GM12878 (cell line): ENCODE data around the gene SYNE4. TPM values are rescaled to one million over a fixed set of nuclear protein-coding genes. Genes with fewer than 3 reads are reported as not detected.

Experiments used
- ATAC-seq: fragments of 200-7000 bp; cut with Tn5 transposase; 3 replicates; pipeline ENCODE4 v1.9.1; 2020; ENCODE audit warnings: mild to moderate bottlenecking, moderate library complexity
- Bru-seq: library from RNA; stranded (reverse); fragments of 400-500 nt; gene quantifications from one replicate; lab custom pipeline; 2021; lab: Mats Ljungman, UMichigan
- BruChase-seq, 2 experiments: library from RNA; stranded (reverse); fragments of 400-500 nt; gene quantifications; one replicate each; lab custom pipeline; 2021; lab: Mats Ljungman, UMichigan
- BruUV-seq: library from RNA; stranded (reverse); fragments of 400-500 nt; replicated peaks from 2 replicates; lab custom pipeline; 2021; lab: Mats Ljungman, UMichigan
- CTCF ChIA-PET: fragments of 300-600 bp; sonication (Branson Sonifier 250); formaldehyde crosslinking; extraction: SDS; loops from one replicate; lab custom pipeline; 2021; ENCODE audit warnings: inconsistent platforms; lab: Yijun Ruan, JAX
- POLR2A ChIA-PET: fragments of 350-600 bp; formaldehyde crosslinking; extraction: SDS; loops from one replicate; lab custom pipeline; 2021; ENCODE audit warnings: inconsistent platforms; lab: Charles Lee
- RAD21 ChIA-PET: fragments of 300-600 bp; sonication (Branson Sonifier 250); formaldehyde crosslinking; loops from one replicate; lab custom pipeline; 2023; ENCODE audit warnings: antibody characterized with exemption; ENCODE audit not compliant: unreplicated experiment; lab: Charles Lee
- SMC1A ChIA-PET: fragments of 300-600 bp; sonication (Branson Sonifier 250); formaldehyde crosslinking; loops from one replicate; lab custom pipeline; 2023; ENCODE audit not compliant: unreplicated experiment, uncharacterized antibody; lab: Charles Lee
- DNase-seq: peaks from one replicate; pipeline ENCODE4 v3.0.0-alpha.2; 2011; ENCODE audit warnings: low read depth, low spot score
- FAIRE-seq: peaks from 3 replicates; lab custom pipeline; 2011; peaks lifted over from hg19 to GRCh38; lab: Jason Lieb, UNC
- H2AFZ ChIP-seq: 2 replicates; pipeline ENCODE4 v1.6.0; 2011; ENCODE audit warnings: low read depth, low read length, control low read depth; ENCODE audit not compliant: control insufficient read depth
- H3K27ac ChIP-seq: 2 replicates; pipeline ENCODE4 v1.5.1; 2011; ENCODE audit warnings: control low read depth; ENCODE audit not compliant: control insufficient read depth, insufficient read depth
- H3K27me3 ChIP-seq, 2 experiments: replicated peaks in 1 of 2; 2 replicates each; pipeline versions ENCODE4 v1.6.0 to v1.6.1; 2011; ENCODE audit warnings: low read length in 1 of 2; ENCODE audit not compliant: control insufficient read depth in 2 of 2, insufficient read depth in 2 of 2
- H3K36me3 ChIP-seq, 2 experiments: 2 replicates each; pipeline ENCODE4 v1.5.1; 2011; ENCODE audit warnings: low read length in 1 of 2; ENCODE audit not compliant: control insufficient read depth in 2 of 2, insufficient read depth in 2 of 2
- H3K4me1 ChIP-seq: 2 replicates; pipeline ENCODE4 v1.6.1; 2011; ENCODE audit warnings: mild to moderate bottlenecking, low read length, moderate library complexity, mixed read lengths; ENCODE audit not compliant: control insufficient read depth, insufficient read depth
- H3K4me2 ChIP-seq: 2 replicates; pipeline ENCODE4 v1.6.0; 2011; ENCODE audit warnings: control low read depth; ENCODE audit not compliant: control insufficient read depth, insufficient read depth
- H3K4me3 ChIP-seq: fragments of 200-600 bp; sonication (generic); 2 replicates; pipeline ENCODE4 v1.5.1; 2016
- H3K79me2 ChIP-seq: 2 replicates; pipeline ENCODE4 v1.6.0; 2011; ENCODE audit warnings: low read length; ENCODE audit not compliant: control insufficient read depth, insufficient read depth
- H3K9ac ChIP-seq: 2 replicates; pipeline ENCODE4 v1.8.0; 2011; ENCODE audit warnings: low read length, control low read depth, mixed read lengths; ENCODE audit not compliant: control insufficient read depth, insufficient read depth
- H3K9me3 ChIP-seq: replicated peaks from 3 replicates; pipeline ENCODE4 v1.5.1; 2011; ENCODE audit warnings: mild to moderate bottlenecking, low read length; ENCODE audit not compliant: control insufficient read depth, insufficient read depth
- H4K20me1 ChIP-seq: 2 replicates; pipeline ENCODE4 v1.6.0; 2011; ENCODE audit not compliant: control insufficient read depth, insufficient read depth
- BRCA1 ChIP-seq: IDR thresholded peaks from 2 replicates; pipeline ENCODE4 v1.6.1; 2011; ENCODE audit warnings: low read depth, low read length, improper control_type of control experiment
- CHD2 ChIP-seq: IDR thresholded peaks from 2 replicates; pipeline ENCODE4 v1.6.1; 2011; ENCODE audit warnings: low read depth, low read length, improper control_type of control experiment, borderline replicate concordance
- EED ChIP-seq: sonication (generic); IDR thresholded peaks from 2 replicates; pipeline ENCODE4 v1.6.1; 2016; ENCODE audit warnings: antibody characterized with exemption, low read depth
- ELK1 ChIP-seq: IDR thresholded peaks from 2 replicates; pipeline ENCODE4 v1.6.1; 2012; ENCODE audit warnings: low read depth, low read length, improper control_type of control experiment
- HDAC2 ChIP-seq: fragments of 200-600 bp; sonication (generic); IDR thresholded peaks from 2 replicates; pipeline ENCODE4 v1.6.1; 2017
- PAX8 ChIP-seq: fragments of 450-650 bp; IDR thresholded peaks from 2 replicates; pipeline ENCODE4 v1.6.1; 2017; ENCODE audit warnings: mild to moderate bottlenecking, moderate library complexity
- POLR2A ChIP-seq: IDR thresholded peaks from 2 replicates; pipeline ENCODE4 v1.6.1; 2011; ENCODE audit warnings: low read depth, mild to moderate bottlenecking, low read length
- RELA ChIP-seq: fragments of 450-650 bp; IDR thresholded peaks from 2 replicates; pipeline ENCODE4 v1.8.0; 2014; ENCODE audit warnings: borderline replicate concordance; ENCODE audit not compliant: partially characterized antibody
- SIN3A ChIP-seq: IDR thresholded peaks from 2 replicates; pipeline ENCODE4 v1.6.1; 2012; ENCODE audit warnings: low read depth, low read length, improper control_type of control experiment
- SMAD5 ChIP-seq: IDR thresholded peaks from 2 replicates; pipeline ENCODE4 v1.6.1; 2016; ENCODE audit warnings: antibody characterized with exemption, low read depth
- SRF ChIP-seq, 2 experiments: IDR thresholded peaks; 2 replicates each; pipeline ENCODE4 v1.6.1; 2011; ENCODE audit warnings: low read depth in 2 of 2, low read length in 2 of 2, mild to moderate bottlenecking in 1 of 2, moderate library complexity in 1 of 2
- YBX1 ChIP-seq: fragments of 450-650 bp; IDR thresholded peaks from 2 replicates; pipeline ENCODE4 v1.6.1; 2016; ENCODE audit warnings: antibody characterized with exemption
- ZNF274 ChIP-seq: IDR thresholded peaks from one replicate; pipeline ENCODE4 v1.8.0; 2011; ENCODE audit not compliant: insufficient read length, insufficient read depth
- WGBS: methylation state at CpG from one replicate; pipeline ENCODE4 v1.1.6; 2016; ENCODE audit warnings: low lambda C conversion rate; ENCODE audit not compliant: insufficient replicate concordance, insufficient coverage; ENCODE audit errors: missing lambda C conversion rate; 5-methylcytosine and 5-hydroxymethylcytosine counted together
- in situ Hi-C: fragments of 300-500 bp; cut with MboI; formaldehyde crosslinking; loops from 9 replicates; pipeline ENCODE4 v1.14.3; 2018; ENCODE audit warnings: mixed read lengths
- intact Hi-C: fragments of 100-400 bp; cut with micrococcal nuclease; formaldehyde crosslinking; loops from one replicate; pipeline ENCODE4 v1.14.2; 2022; ENCODE audit not compliant: unreplicated experiment
- long read RNA-seq, 2 experiments: library from polyadenylated mRNA; unstranded; transcript quantifications; one replicate each; pipeline ENCODE4 v2.0.0, GENCODE V29; 2019 to 2020
- polyA minus RNA-seq, 3 experiments: library from RNA; depleted of rRNA, polyadenylated mRNA; stranded (reverse); fragments of >200 nt; gene quantifications; 2 replicates each; pipeline ENCODE4 v1.2.3, GENCODE V29; 2011
- polyA plus RNA-seq, 11 experiments: library from polyadenylated mRNA; depleted of rRNA in 4 of 11; unstranded in 6 of 11; stranded (reverse) in 5 of 11; fragments of >200 nt; fragmentation: Nextera tagmentation in 4 of 11; fragmentation: Illumina TruSeq in 1 of 11; extraction: Ambion mirVana in 4 of 11; extraction: Trizol in 1 of 11; gene quantifications; 1 replicate in 1 of 11; 2 replicates in 10 of 11; pipeline versions ENCODE4 v1.2.1 to v1.2.3, GENCODE V29; 2011 to 2016; ENCODE audit warnings: inconsistent platforms in 2 of 11, missing spikeins in 2 of 11, low read depth in 1 of 11
- total RNA-seq, 4 experiments: library from RNA; depleted of rRNA in 3 of 4; stranded (reverse); fragments of >200 nt in 3 of 4; fragmentation: Illumina TruSeq in 1 of 4; extraction: Trizol in 1 of 4; gene quantifications; 2 replicates each; pipeline versions ENCODE4 v1.2.1 to v1.2.3, GENCODE V29; 2013 to 2021
- TF ChIP-seq, protein P1 (sequence below): fragments of 450-650 bp; IDR thresholded peaks from 2 replicates; pipeline ENCODE4 v1.6.1; 2017; ENCODE audit warnings: low read depth, mild to moderate bottlenecking, moderate library complexity

The SYNE4 gene, protein sequence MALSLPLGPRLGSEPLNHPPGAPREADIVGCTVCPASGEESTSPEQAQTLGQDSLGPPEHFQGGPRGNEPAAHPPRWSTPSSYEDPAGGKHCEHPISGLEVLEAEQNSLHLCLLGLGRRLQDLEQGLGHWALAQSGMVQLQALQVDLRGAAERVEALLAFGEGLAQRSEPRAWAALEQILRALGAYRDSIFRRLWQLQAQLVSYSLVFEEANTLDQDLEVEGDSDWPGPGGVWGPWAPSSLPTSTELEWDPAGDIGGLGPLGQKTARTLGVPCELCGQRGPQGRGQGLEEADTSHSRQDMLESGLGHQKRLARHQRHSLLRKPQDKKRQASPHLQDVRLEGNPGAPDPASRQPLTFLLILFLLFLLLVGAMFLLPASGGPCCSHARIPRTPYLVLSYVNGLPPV
- total RNA-seq (2013; cell fraction: nucleolus; rRNA removed) = 1.1 and 2.2 TPM in 2 replicates
- total RNA-seq (2014; rRNA removed) (0.68 and 0.87 TPM in 2 replicates), total RNA-seq (2014; rRNA removed; fragmentation: Illumina TruSeq; extraction: Trizol) (0.09 and 0.76 TPM in 2 replicates), total RNA-seq (2021) (0.72 and 1.2 TPM in 2 replicates), polyA plus RNA-seq (2011; rRNA removed) (0.90 and 1.1 TPM in 2 replicates), polyA plus RNA-seq (2014; fragmentation: Illumina TruSeq; extraction: Trizol) (0.68 and 0.93 TPM in 2 replicates), polyA plus RNA-seq (2014; fragmentation: Nextera tagmentation; extraction: Ambion mirVana) (under 1 TPM; 0.35 to 0.69 TPM), polyA plus RNA-seq (2014; rRNA removed) (0.72 and 1.2 TPM in 2 replicates), polyA plus RNA-seq (2016; fragmentation: Nextera tagmentation; extraction: Ambion mirVana) (under 1 TPM; 0.71 to 0.81 TPM), polyA minus RNA-seq (2011; rRNA and poly(A)+ RNA removed) (0.29 and 1.1 TPM in 2 replicates), Bru-seq, nascent RNA (percentile 38 among the genes with signal in this experiment), BruChase-seq, experiment 1, labeled RNA remaining after a 6-hour chase (percentile 38 among the genes with signal in this experiment), BruChase-seq, experiment 2, labeled RNA remaining after a 2-hour chase (percentile 30 among the genes with signal in this experiment)
- polyA plus RNA-seq (2011; ENCODE audit: low read depth) = 0.47 TPM
- 0.73 and 1.2 TPM in 2 replicates for polyA plus RNA-seq (2011; cell fraction: cytosol; rRNA removed)
- 7.5 and 7.7 TPM in 2 replicates for polyA plus RNA-seq (2011; cell fraction: nucleus; rRNA removed)
- 1.1 and 1.3 TPM in 2 replicates for polyA plus RNA-seq (2012)
- not detected in 2 replicates for polyA minus RNA-seq (2011; cell fraction: cytosol; rRNA and poly(A)+ RNA removed)
- 0.85 and 1.8 TPM in 2 replicates for polyA minus RNA-seq (2011; cell fraction: nucleus; rRNA and poly(A)+ RNA removed)
- long read RNA-seq, experiment 1 = 0 reads
- long read RNA-seq, experiment 2 = 0 reads

- WGBS = 90% methylated on average over 17 of the region's 19 CpGs
- Histone ChIP-seq H3K4me1 (no peaks in the 10 kb centered on the region; the same call in 1 of the 2 replicates), H2AFZ (no peak within 1 kb of the TSS), H3K79me2 (peaks cover 5% of the 10 kb centered on the region), H3K27ac (no peak within 1 kb of the TSS), H3K36me3 (no peaks in the 10 kb centered on the region), H3K9ac (no peak within 1 kb of the TSS; the same call in 1 of the 2 replicates), H3K4me3 (peak within 1 kb of the TSS; percentile 47; the same call in 1 of the 2 replicates), H4K20me1 (no peaks in the 10 kb centered on the region), H3K27me3 (no peaks in the 10 kb centered on the region), H3K4me2 (peak within 1 kb of the TSS; percentile 66; the same call in 1 of the 2 replicates), H3K9me3 (no peaks in the 10 kb centered on the region)
- POLR2A ChIA-PET = interaction anchor here (1.5 kb wide), 1 partner anchor 12 kb away, joined by 5 read pairs; no protein-coding TSS in a partner anchor
- CTCF ChIA-PET = interaction anchor here (1.7 kb wide), 1 partner anchor 11 kb away, joined by 6 read pairs; no protein-coding TSS in a partner anchor
- BruUV-seq = no TSS peak
- RAD21 ChIA-PET = no interaction called here
- in situ Hi-C loops = no loop called here
- intact Hi-C loops = no loop called here
- FAIRE-seq (no peak), ATAC-seq (no peak), DNase-seq (no peak)
- SMC1A ChIA-PET = interaction anchor here (0.7 kb wide), 1 partner anchor 10 kb away, joined by 3 read pairs; no protein-coding TSS in a partner anchor
- TF ChIP-seq CHD2 (no peak), SIN3A (no peak), EED (no peak), BRCA1 (no peak), ELK1 (no peak), PAX8 (no peak), HDAC2 (no peak), POLR2A (no peak), RELA (no peak), YBX1 (no peak), ZNF274 (no peak), SRF (IDR thresholded peaks at IDR 0.05; ENCODE audit: low read depth in 2 of 2, low read length in 2 of 2) (no peak), SMAD5 (no peak)
- TF ChIP-seq, protein P1, sequence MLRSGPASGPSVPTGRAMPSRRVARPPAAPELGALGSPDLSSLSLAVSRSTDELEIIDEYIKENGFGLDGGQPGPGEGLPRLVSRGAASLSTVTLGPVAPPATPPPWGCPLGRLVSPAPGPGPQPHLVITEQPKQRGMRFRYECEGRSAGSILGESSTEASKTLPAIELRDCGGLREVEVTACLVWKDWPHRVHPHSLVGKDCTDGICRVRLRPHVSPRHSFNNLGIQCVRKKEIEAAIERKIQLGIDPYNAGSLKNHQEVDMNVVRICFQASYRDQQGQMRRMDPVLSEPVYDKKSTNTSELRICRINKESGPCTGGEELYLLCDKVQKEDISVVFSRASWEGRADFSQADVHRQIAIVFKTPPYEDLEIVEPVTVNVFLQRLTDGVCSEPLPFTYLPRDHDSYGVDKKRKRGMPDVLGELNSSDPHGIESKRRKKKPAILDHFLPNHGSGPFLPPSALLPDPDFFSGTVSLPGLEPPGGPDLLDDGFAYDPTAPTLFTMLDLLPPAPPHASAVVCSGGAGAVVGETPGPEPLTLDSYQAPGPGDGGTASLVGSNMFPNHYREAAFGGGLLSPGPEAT = no peak
Observed at GRCh38 chr19:36008336-36008978, at the start of gene SYNE4. Gene SYNE4 (minus strand): TSS chr19:36008813. CDS start chr19:36008681, 132 bp downstream.
